Fibroblast of skin of left biceps (primary cell): ENCODE data around the gene UBE2H.
A peak's percentile ranks its signal among the peaks of the same experiment; 100 is the strongest.
"Not testable (repeated sequence)": the region's sequence is repeated elsewhere in the genome, so short reads cannot be mapped to it uniquely, and the experiment has no call there.

Source experiments
- DNase-seq, 2 experiments: peaks; one replicate each; pipeline ENCODE4 v3.0.0-alpha.2; 2013; ENCODE audit warnings: low read depth in 2 of 2

UBE2H gene

DNA sequence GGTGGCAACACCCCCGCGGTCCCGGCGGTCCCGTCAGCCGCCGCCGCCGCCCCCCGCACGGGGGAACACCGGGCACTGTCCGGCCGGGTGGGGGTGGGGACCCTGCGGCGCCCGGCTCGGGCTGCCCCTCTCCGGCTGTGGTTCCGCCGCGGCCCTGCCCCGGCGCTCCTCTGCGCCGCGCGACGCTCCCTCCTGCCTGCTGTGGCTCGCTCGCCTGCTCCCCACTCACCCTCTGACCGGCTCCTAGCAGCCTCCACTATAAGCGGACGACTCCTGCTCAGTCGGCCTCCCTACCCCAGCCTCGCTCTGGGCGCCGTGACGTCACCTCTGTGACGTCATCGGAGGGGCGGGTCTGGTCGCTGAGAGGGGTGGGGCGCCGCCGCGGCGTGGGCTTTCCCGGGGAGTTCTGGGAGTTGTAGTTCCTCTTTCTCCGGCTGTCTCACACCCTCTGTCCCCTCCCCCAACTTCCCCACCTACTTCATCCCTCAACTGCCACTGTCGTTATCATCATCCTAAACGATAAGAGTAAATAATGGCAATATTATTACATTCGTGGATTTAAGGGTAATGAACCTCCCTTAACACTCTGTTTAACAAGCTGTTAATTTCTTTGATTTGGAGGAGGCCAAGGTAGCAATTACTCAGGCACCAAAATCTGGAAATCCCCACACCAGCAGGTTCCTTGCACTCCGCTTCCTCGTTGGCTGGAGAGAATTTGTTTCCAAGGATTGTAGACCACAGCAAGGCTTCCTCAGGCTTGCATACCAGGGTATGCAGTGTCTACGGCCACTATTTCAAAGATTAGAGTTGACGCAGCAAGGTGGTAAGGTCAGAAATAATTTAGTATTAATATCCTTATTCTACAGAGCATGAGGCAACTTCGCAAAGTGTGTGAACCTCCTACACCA, at the start of gene UBE2H:
Gene UBE2H (minus strand): TSS at position 308 of the 908 bp plus-strand sequence. CDS start 405 bp downstream, outside the sequence.
- DNase-seq: peak; percentile 76 to 78

- no peak for DNase-seq
Observed at GRCh38 chr7:129998446-129998845, 45.7 kb upstream of the UBE2H start.

DNA sequence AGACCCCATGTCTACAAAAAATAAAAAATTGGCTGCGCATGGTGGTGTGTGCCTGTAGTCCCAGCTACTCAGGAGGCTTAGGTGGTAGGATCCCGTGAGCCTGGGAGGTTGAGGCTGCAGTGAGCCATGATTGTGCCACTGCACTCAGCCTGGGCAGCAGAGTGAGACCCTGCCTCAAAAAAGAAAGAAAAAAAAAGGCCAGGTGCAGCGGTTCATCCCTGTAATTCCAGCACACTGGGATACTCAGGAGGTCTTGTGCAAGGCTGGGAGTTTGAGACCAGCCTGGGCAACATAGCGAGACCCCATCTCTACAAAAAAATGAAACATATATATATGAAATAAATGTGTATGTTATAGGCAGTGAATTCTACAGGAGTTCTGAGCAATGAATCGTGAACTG, 44.5 kb upstream of the UBE2H start:
- no peak for DNase-seq

GRCh38 chr7:129993275-129993674, 40.5 kb upstream of the UBE2H start:
- no peak for DNase-seq

GRCh38 chr7:129990403-129991192, 37.8 kb upstream of the UBE2H start:
- no peak for DNase-seq

DNA sequence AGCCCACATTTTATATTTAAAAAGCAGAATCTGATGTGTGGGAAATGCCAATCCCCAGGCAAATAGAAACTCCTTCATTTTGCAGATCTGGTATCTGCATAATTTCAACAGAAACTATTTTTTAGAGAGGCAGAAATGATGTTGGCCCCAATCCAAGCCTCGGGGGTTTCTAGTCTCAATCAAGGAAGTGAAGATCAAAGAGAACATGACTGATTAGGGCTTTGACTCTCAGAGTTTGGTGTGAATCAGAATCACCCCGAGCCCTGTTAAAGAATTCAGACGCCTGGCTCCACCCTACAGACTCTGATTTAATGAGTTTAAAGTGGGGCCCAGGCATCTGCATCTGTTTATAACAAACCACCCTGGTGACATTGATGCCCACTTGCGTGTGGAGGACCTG, 36.7 kb upstream of the UBE2H start:
- no peak for DNase-seq

DNA sequence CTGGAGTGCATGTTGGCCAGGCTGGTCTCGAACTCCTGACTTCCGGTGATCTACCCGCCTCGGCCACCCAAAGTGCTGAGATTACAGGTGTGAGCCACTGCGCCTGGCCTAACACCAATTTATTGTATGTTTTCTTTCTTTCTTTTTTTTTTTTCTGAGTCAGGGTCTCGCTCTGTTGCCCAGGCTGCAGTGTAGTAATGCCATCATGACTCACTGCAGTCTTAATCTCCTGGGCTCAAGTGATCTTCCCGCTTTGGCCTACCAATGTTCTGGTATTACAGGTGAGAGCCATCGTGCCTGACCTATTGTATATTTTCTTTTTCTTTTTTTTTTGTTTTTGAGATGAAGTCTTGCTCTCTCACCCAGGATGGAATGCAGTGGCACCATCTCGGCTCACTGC, 33.8 kb upstream of the UBE2H start:
- no peak for DNase-seq

DNA sequence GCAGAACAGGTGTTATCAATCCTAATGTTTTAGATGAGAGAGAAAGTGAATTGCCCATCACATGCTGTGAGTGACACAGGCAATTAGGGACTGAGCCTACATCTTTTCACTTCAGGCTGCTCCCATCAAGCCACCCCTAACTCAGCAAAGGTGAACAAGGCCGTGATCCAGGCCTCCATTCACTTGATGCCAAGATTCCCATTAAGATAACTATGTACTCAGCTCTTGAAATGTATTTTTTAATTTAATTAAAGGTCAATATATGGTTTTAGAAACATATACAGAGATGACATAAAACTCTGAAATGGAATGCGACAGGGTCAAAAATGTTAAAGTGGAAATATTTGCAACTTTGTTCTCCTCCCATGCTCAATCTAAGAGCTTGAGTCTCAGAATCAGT, 27.9 kb upstream of the UBE2H start:
- no peak for DNase-seq

DNA sequence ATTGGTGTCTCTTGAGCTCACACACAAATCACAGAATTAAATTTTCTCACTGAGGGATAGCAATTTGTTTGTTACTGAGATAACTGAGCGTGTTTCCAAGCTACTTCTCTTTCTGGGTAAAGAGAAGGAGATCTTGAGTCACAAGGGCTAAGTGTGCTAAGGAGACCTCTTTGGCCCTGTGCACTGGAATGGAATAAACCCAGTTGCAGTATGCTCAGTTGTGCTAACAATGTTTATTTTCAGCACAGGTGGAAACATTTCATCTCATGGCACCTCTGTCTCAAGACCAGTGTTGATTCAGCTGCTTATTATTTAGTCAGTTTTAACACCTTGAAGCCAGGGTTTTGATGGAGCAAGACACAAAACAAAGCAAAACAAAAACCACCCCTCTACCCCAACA, 22.5 kb upstream of the UBE2H start:
- no peak for DNase-seq

GRCh38 chr7:129970816-129971215, 18.1 kb upstream of the UBE2H start:
- no peak for DNase-seq

- DNase-seq: peak; percentile 59 to 60
Observed at GRCh38 chr7:129969881-129970446, 17.2 kb upstream of the UBE2H start.

DNA sequence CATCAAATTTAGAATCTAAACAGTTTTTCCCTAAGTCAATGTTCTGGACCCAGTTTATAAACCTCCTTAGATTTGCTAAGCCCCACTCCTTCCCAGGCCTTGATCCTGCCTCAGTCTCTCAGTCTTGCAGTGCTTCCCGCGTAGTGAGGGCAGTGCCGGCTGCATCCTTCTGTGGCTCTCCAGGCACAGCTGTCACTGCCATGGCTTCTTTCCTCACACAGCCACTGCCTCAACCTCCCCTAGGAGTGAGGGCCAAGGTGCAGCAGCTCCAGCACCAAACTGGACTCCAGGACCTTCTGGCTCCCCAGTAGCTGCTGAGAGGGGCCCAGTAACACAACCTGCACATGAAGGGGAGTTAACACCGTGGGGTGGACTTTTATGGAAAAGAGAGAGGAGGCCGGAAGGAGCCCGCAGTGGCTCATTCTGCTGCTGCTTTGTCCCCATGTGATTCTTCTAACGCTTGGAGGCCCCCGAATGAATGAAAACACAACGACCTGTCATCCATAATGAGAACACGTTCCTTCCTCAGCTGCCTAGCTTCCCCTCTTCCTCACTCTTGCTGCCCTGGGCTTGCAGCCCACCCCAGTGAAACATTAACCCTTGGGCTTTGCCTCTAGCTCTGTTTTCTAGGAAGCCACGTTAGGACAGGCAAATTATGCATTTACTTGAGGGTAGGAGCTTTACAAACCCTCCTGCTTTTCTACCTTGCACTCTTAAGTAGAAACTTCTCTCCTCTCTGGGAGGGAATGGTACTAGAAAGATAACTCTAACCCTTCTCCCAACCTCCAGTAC, 16.0 kb upstream of the UBE2H start:
- no peak for DNase-seq

GRCh38 chr7:129960204-129960475, 7.4 kb upstream of the UBE2H start:
- not testable (repeated sequence) for DNase-seq

DNA sequence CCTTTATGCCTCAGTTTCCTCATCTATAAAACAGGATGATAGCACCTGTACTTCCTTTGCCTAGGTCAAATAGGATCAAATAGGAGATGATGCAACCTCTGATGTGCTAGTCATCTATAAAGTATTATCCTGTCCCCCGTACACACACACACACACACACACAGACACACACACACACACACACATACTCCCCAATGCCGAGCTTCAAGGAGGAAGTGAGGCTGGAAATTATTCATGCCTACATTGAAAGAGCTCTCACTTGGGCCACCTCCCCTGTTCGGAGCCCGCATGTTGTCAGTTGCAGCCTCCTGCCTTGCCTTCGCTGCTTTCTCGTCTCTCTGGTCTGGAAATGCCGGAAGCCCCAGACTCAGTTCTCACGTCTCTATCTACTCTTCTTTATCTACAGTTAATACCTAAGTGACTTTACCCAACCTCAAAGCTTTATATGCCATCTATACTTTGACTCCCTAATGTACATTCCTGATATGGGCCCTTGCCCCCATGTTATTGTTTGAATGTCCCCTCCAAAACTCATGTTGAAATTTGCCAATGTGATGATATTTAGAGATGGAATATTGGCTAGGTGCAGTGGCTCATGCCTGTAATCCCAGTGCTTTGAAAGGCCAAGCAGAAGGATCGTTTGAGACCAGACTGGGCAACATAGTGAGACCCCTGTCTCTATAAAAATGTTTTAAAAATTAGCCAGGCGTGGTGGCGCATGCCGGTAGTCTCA, 6.9 kb upstream of the UBE2H start:
- DNase-seq: no peak

DNA sequence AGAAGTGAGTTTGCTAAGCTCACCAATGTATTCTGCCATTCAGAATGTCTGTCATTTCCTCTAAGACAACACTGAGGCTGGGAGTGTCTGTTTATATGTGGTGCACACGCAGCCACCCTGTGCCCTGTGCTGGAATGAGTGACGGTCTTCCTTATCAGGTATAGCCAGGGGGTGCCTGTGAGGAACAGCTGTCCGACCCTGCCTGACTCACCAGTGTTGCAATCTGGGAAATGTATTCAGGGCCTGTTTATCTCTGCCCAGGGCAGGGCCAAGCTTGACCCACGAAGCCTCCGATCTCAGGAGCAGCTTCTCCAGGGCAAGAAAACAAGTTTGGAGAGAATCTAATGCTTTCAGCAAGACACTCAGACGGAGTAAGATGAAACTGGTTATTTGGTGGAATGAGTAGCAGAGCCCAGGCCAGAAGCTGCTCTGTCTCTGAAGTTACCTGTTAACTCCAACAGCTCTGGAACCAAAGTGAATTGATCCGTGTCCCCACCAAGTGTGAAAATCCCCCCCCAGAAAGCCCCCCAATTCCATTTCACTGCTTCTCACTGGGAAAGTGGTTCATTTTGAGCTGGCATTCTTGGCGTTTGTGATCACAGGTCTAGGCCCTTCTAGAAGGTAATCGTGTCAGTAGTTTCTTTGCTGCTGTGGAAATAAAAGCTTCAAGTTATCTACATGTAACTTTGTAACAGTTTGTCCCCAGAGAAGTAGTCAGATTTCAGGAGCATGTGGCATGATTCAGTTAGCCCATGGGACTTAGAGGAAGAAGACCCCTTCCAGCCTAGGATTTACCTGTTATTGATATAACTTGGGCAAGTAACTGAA, 6.1 kb upstream of the UBE2H start:
- DNase-seq: no peak

- DNase-seq: no peak
Observed at GRCh38 chr7:129955993-129956543, 3.3 kb upstream of the UBE2H start.

DNA sequence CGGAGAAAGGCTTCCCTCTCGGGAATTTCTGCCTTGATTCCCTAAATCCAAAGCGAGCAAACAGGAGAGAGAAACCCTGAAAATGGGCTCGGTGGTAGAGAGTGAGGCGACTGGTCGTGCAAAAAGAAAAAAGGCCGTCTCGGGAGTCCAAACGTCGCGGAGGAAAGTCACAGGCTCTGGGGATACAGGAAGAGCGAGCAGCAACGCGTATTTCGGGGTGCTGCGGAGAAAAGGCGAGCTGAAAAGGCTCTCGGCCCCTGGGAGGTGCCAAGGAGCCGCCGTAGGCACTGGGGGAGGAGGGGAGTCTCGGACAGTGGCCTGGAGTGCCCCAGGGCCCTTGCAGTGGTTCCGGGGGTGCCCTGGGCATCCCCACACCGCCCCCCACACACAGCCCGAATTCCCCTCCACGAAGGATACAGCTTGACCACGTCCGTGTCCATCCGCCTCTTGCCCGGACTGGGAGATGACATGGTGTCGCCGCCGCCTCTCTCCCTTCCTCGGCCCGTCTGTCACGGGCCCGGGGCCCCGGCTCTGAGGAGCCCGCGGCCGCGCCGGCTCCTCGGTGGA, 591 bp downstream of the UBE2H start:
- no peak for DNase-seq

- DNase-seq: no peak
Observed at GRCh38 chr7:129951226-129952085, 1.3 kb downstream of the UBE2H start.

DNA sequence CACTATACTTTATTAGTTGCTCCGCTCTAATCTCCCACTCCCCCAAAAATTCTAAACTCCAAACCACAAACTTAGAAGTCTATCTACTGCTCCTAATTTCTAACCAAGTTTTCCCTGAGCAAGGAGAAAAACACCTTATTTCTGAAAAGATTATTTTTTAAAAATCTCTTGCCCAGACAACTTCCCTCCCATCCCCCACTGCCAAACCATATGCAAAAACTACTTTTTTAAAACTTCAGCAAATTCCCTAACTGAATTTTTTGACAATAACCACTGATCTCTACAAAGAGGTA, 1.9 kb downstream of the UBE2H start:
- DNase-seq: no peak
